Mesendoderm (in vitro differentiated cells): ENCODE results near the gene AP5Z1.

Source experiments
- DNase-seq: peaks from one replicate; pipeline ENCODE4 v3.0.0; 2013
- H2AK5ac ChIP-seq: 2 replicates; pipeline ENCODE4 v1.6.1; 2013; ENCODE audit warnings: low read length, inconsistent platforms
- H2BK120ac ChIP-seq: 2 replicates; pipeline ENCODE4 v1.6.1; 2013; ENCODE audit warnings: low read depth, mild to moderate bottlenecking, low read length, moderate library complexity, mixed read lengths
- H2BK15ac ChIP-seq: replicated peaks from 2 replicates; pipeline ENCODE4 v1.6.1; 2013; ENCODE audit warnings: low read depth, mild to moderate bottlenecking, moderate library complexity
- H2BK5ac ChIP-seq: 2 replicates; pipeline ENCODE4 v1.6.1; 2013; ENCODE audit warnings: low read length, inconsistent platforms
- H3K18ac ChIP-seq: 2 replicates; pipeline ENCODE4 v1.6.1; 2013; ENCODE audit warnings: mild to moderate bottlenecking, low read length, mixed read lengths
- H3K23ac ChIP-seq: one replicate; pipeline ENCODE4 v1.6.1; 2013; ENCODE audit warnings: low read length
- H3K27ac ChIP-seq: 2 replicates; pipeline ENCODE4 v1.5.1; 2013; ENCODE audit warnings: low read depth, mild to moderate bottlenecking, inconsistent platforms, low read length, moderate library complexity
- H3K27me3 ChIP-seq: 2 replicates; pipeline ENCODE4 v1.6.1; 2013; ENCODE audit warnings: low read length, control low read depth, mild to moderate bottlenecking, inconsistent platforms; ENCODE audit not compliant: insufficient read depth, poor library complexity
- H3K36me3 ChIP-seq: 2 replicates; pipeline ENCODE4 v1.6.1; 2013; ENCODE audit warnings: low read length, inconsistent platforms; ENCODE audit not compliant: control insufficient read depth, insufficient read depth
- H3K4ac ChIP-seq: one replicate; pipeline ENCODE4 v1.6.1; 2013; ENCODE audit warnings: low read depth, mild to moderate bottlenecking, low read length, moderate library complexity
- H3K4me1 ChIP-seq: 2 replicates; pipeline ENCODE4 v1.6.1; 2013; ENCODE audit warnings: low read depth, low read length, inconsistent platforms; ENCODE audit not compliant: control insufficient read depth
- H3K4me2 ChIP-seq: 2 replicates; pipeline ENCODE4 v1.6.1; 2013; ENCODE audit warnings: low read length
- H3K4me3 ChIP-seq: 2 replicates; pipeline ENCODE4 v1.5.1; 2013; ENCODE audit warnings: mild to moderate bottlenecking, low read length
- H3K56ac ChIP-seq: one replicate; pipeline ENCODE4 v1.6.1; 2013; ENCODE audit warnings: low read length
- H3K79me1 ChIP-seq: 2 replicates; pipeline ENCODE4 v1.6.1; 2013; ENCODE audit warnings: low read length, inconsistent platforms
- H3K79me2 ChIP-seq: 2 replicates; pipeline ENCODE4 v1.6.1; 2013; ENCODE audit warnings: mild to moderate bottlenecking, low read length; ENCODE audit not compliant: control insufficient read depth, insufficient read depth
- H3K9ac ChIP-seq: 2 replicates; pipeline ENCODE4 v1.6.1; 2013; ENCODE audit warnings: low read length, inconsistent platforms
- H4K5ac ChIP-seq: one replicate; pipeline ENCODE4 v1.6.1; 2013; ENCODE audit warnings: low read length
- H4K8ac ChIP-seq: one replicate; pipeline ENCODE4 v1.6.1; 2013; ENCODE audit warnings: low read depth, mild to moderate bottlenecking, control low read depth, low read length, moderate library complexity
- WGBS: extraction: QIAGEN DNeasy Blood & Tissue Kit; methylation state at CpG from one replicate; pipeline ENCODE4 v1.1.7; 2013; ENCODE audit warnings: low lambda C conversion rate, missing lambda C conversion rate; ENCODE audit not compliant: insufficient coverage; ENCODE audit errors: extremely low coverage; 5-methylcytosine and 5-hydroxymethylcytosine counted together

Gene AP5Z1

GRCh38 chr7:4737300-4737699 is 38.1 kb upstream of the AP5Z1 start:
- no peak for DNase-seq
- H3K79me1 ChIP-seq, result peaks cover 4% of the 10 kb centered on the region
- peak overlapping the region; percentile 24 for H3K23ac ChIP-seq
- H3K4me1 ChIP-seq, result peaks cover 7% of the 10 kb centered on the region
- no peak overlapping the region for H3K9ac ChIP-seq
- H3K4ac ChIP-seq, result no peak overlapping the region
- no peak overlapping the region for H2BK15ac ChIP-seq
- H2BK5ac ChIP-seq, result no peak overlapping the region
- no peak overlapping the region for H3K18ac ChIP-seq
- no peak overlapping the region for H4K5ac ChIP-seq
- WGBS, result no CpG with 5 or more reads among the region's 15 CpGs
- no peaks in the 10 kb centered on the region for H3K36me3 ChIP-seq
- no peak overlapping the region for H3K4me2 ChIP-seq
- no peak overlapping the region for H3K4me3 ChIP-seq
- no peak overlapping the region for H2AK5ac ChIP-seq
- H3K27ac ChIP-seq, result no peak overlapping the region
- peak overlapping the region; percentile 42 for H3K56ac ChIP-seq
- no peak overlapping the region for H4K8ac ChIP-seq
- H3K27me3 ChIP-seq, result no peaks in the 10 kb centered on the region
- no peaks in the 10 kb centered on the region for H3K79me2 ChIP-seq
- no peak overlapping the region for H2BK120ac ChIP-seq

- no peak overlapping the region for H2BK15ac ChIP-seq
- peak; percentile 84 for DNase-seq
- H2BK120ac ChIP-seq, result peak overlapping the region; percentile 54
- peaks cover 7% of the 10 kb centered on the region for H3K4me1 ChIP-seq
- peak overlapping the region; percentile 86 for H3K18ac ChIP-seq
- H4K8ac ChIP-seq, result no peak overlapping the region
- H3K4me3 ChIP-seq, result no peak overlapping the region
- peak overlapping the region; percentile 71 for H3K56ac ChIP-seq
- H3K36me3 ChIP-seq, result no peaks in the 10 kb centered on the region
- H3K79me2 ChIP-seq, result no peaks in the 10 kb centered on the region
- peaks cover 4% of the 10 kb centered on the region for H3K79me1 ChIP-seq
- no peak overlapping the region for H3K4me2 ChIP-seq
- H2AK5ac ChIP-seq, result no peak overlapping the region
- WGBS, result no CpG with 5 or more reads among the region's 23 CpGs
- no peak overlapping the region for H3K23ac ChIP-seq
- no peaks in the 10 kb centered on the region for H3K27me3 ChIP-seq
- H3K27ac ChIP-seq, result peak overlapping the region; percentile 72
- peak overlapping the region; percentile 65 for H2BK5ac ChIP-seq
- H3K9ac ChIP-seq, result peak overlapping the region; percentile 0
- no peak overlapping the region for H4K5ac ChIP-seq
- H3K4ac ChIP-seq, result peak overlapping the region; percentile 82
Measured at GRCh38 chr7:4738711-4739527, 36.5 kb upstream of the AP5Z1 start.

GRCh38 chr7:4739528-4739992 is 35.9 kb upstream of the AP5Z1 start:
- peak; percentile 19 for DNase-seq
- Histone ChIP-seq H2BK5ac (no peak overlapping the region), H3K18ac (peak overlapping the region; percentile 60), H3K9ac (no peak overlapping the region), H3K79me1 (peaks cover 4% of the 10 kb centered on the region), H3K4me2 (no peak overlapping the region), H2BK15ac (no peak overlapping the region), H3K27me3 (no peaks in the 10 kb centered on the region), H4K8ac (no peak overlapping the region), H3K4me3 (no peak overlapping the region), H3K36me3 (no peaks in the 10 kb centered on the region), H3K27ac (peak overlapping the region; percentile 72), H3K4me1 (peaks cover 7% of the 10 kb centered on the region), H4K5ac (no peak overlapping the region), H3K56ac (no peak overlapping the region), H3K4ac (peak overlapping the region; percentile 82), H3K79me2 (no peaks in the 10 kb centered on the region), H2AK5ac (no peak overlapping the region), H3K23ac (no peak overlapping the region), H2BK120ac (no peak overlapping the region)
- WGBS, result no CpG with 5 or more reads among the region's 16 CpGs

DNA sequence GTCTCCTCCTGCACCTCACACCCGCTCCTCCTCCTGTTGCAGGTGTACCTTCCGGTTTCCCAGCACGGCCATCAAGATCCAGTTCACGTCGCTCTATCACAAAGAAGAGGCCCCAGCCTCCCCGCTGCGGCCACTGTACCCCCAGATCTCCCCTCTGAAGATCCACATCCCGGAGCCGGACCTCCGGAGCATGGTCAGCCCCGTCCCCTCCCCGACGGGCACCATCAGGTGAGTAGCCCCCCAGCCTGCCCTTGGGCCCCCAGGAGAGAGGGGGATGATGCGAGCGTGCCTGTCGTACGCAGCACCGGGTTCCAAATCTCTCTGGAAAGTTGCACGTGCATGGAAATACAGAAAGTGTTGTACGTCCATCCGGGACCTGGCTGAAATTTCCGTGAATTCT is 34.6 kb upstream of the AP5Z1 start:
- no CpG with 5 or more reads among the region's 22 CpGs for WGBS
- Histone ChIP-seq H3K18ac (no peak overlapping the region), H2BK120ac (no peak overlapping the region), H3K4me1 (peaks cover 8% of the 10 kb centered on the region), H3K79me1 (peaks cover 4% of the 10 kb centered on the region), H3K4me2 (no peak overlapping the region), H4K5ac (no peak overlapping the region), H3K9ac (no peak overlapping the region), H3K4me3 (no peak overlapping the region), H3K56ac (no peak overlapping the region), H2AK5ac (no peak overlapping the region), H3K36me3 (no peaks in the 10 kb centered on the region), H2BK5ac (no peak overlapping the region), H4K8ac (no peak overlapping the region), H3K27ac (no peak overlapping the region), H3K79me2 (no peaks in the 10 kb centered on the region), H2BK15ac (no peak overlapping the region), H3K27me3 (no peaks in the 10 kb centered on the region), H3K4ac (no peak overlapping the region), H3K23ac (no peak overlapping the region)
- DNase-seq, result no peak

DNA sequence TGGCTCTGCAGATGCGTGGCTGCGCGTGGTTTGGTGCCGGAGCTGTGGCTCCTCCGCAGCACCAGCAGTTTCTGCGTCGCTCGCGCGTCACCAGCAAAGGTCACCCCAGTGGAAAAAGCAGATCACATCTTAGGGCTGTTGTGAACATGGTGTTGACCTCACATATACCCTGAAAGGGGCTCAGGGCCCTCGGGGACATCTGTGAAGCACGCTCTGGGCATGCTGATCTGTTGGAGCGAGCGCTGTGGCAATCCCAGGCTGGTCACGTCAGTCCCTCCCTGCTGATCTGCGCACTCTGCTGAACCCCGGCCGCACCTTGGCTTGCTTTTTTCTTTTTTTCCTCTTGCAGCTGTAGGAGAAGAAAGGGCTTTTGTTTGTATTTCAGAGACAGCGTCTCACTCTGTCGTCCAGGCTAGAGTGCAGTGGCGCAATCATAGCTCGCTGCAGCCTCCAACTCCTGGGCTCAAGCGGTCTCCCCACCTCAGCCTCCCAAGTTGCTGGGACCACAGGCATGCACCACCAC is 33.3 kb upstream of the AP5Z1 start:
- Histone ChIP-seq H2BK120ac (no peak overlapping the region), H4K5ac (no peak overlapping the region), H3K4me3 (no peak overlapping the region), H3K27ac (no peak overlapping the region), H3K9ac (no peak overlapping the region), H3K79me1 (peaks cover 4% of the 10 kb centered on the region), H3K27me3 (no peaks in the 10 kb centered on the region), H3K4me2 (no peak overlapping the region), H2BK15ac (no peak overlapping the region), H2AK5ac (no peak overlapping the region), H3K56ac (no peak overlapping the region), H3K4ac (no peak overlapping the region), H3K36me3 (no peaks in the 10 kb centered on the region), H3K23ac (no peak overlapping the region), H3K79me2 (no peaks in the 10 kb centered on the region), H4K8ac (no peak overlapping the region), H3K18ac (no peak overlapping the region), H2BK5ac (no peak overlapping the region), H3K4me1 (peaks cover 8% of the 10 kb centered on the region)
- no peak for DNase-seq
- WGBS, result no CpG with 5 or more reads among the region's 23 CpGs
